Kidney epithelial cell (primary cell): ENCODE measurements around the gene GRID2. TPM values are rescaled to one million over a fixed set of nuclear protein-coding genes. Genes with fewer than 3 reads are reported as not detected.

Source experiments
- DNase-seq: peaks from one replicate; pipeline ENCODE4 v3.0.0-alpha.2; 2010; ENCODE audit warnings: low read depth
- H3K27me3 ChIP-seq: 2 replicates; pipeline ENCODE4 v1.6.0; 2011; ENCODE audit warnings: low read length; ENCODE audit not compliant: control insufficient read depth, insufficient read depth
- H3K36me3 ChIP-seq: 2 replicates; pipeline ENCODE4 v1.5.1; 2011; ENCODE audit warnings: low read length; ENCODE audit not compliant: control insufficient read depth, insufficient read depth
- H3K4me3 ChIP-seq: 2 replicates; pipeline ENCODE4 v1.5.1; 2011; ENCODE audit warnings: low read depth, mild to moderate bottlenecking, control low read depth, low read length
- total RNA-seq: library from RNA; depleted of rRNA; stranded (reverse); fragments of >200 nt; gene quantifications from 2 replicates; pipeline ENCODE4 v1.2.3, GENCODE V29; 2015
- TF ChIP-seq, protein P1 (sequence below): IDR thresholded peaks from 2 replicates; pipeline ENCODE4 v1.5.1; 2011; ENCODE audit warnings: mild to moderate bottlenecking, moderate library complexity, low read length, control low read depth, inconsistent platforms; ENCODE audit not compliant: insufficient read depth, poor library complexity, severe bottlenecking

Gene GRID2
- total RNA-seq, 1 donor from 2014 or later = not detected

DNA sequence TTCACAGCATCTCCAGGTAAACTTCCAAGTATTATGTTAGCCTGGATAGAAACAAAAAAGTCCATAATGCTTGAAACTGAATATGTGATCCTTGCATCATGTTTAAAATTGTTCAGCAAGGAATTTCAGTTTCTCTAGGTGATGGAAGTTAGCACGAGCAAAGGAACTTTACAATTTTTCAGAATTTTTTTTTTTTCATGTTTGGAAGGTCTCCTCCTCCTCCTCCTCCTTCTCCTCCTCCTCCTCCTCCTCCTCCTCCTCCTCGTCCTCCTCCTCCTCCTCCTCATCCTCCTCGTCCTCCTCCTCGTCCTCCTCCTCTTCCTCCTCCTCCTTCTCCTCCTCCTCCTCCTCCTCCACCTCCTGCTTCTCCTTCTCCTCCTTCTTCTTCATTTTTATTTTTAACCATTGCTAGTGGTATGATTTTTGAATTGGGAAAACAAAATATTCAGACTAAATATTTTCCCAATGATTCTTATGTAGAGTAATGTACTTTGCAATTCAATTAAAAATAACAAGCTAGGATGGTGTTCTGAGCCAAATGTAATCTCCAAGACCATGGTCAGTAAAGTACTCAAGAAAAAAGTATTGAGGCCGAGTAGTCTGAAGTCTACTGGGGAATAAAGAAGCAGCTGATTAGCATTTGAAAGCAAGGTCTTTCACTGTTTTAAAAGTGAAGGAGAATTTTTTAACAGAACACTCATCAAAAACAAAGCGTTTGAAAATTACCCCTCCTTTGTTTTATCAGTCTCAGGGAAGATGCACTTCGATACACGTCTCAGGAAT lies 1103.9 kb downstream of the GRID2 start:
- H3K4me3 ChIP-seq = no peak overlapping the region
- no peaks in the 10 kb centered on the region for H3K36me3 ChIP-seq
- no peak for DNase-seq
- TF ChIP-seq, protein P1, sequence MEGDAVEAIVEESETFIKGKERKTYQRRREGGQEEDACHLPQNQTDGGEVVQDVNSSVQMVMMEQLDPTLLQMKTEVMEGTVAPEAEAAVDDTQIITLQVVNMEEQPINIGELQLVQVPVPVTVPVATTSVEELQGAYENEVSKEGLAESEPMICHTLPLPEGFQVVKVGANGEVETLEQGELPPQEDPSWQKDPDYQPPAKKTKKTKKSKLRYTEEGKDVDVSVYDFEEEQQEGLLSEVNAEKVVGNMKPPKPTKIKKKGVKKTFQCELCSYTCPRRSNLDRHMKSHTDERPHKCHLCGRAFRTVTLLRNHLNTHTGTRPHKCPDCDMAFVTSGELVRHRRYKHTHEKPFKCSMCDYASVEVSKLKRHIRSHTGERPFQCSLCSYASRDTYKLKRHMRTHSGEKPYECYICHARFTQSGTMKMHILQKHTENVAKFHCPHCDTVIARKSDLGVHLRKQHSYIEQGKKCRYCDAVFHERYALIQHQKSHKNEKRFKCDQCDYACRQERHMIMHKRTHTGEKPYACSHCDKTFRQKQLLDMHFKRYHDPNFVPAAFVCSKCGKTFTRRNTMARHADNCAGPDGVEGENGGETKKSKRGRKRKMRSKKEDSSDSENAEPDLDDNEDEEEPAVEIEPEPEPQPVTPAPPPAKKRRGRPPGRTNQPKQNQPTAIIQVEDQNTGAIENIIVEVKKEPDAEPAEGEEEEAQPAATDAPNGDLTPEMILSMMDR = no peak
- no peaks in the 10 kb centered on the region for H3K27me3 ChIP-seq

DNA sequence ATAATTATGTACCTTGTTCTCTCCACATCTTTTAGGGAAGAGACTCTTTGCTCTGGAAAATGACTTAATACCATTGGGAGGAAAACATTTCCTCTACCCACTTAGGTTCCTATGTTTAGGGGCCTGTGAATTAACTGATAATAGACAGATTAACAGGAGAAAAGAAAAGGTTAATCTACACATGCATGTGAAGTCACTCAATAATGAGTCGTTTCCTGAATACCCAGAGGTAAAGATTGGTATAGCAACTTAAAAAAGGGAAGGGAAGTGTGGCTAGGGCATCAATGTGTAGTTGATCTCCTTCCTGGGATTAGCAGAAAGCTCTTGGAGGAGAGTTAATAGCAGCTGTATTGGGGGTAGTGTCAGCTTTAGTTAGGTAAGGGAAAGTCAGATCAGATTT lies 1105.3 kb downstream of the GRID2 start:
- Histone ChIP-seq H3K27me3 (no peaks in the 10 kb centered on the region), H3K4me3 (no peak overlapping the region), H3K36me3 (no peaks in the 10 kb centered on the region)
- TF ChIP-seq, protein P1 = no peak
- no peak for DNase-seq

DNA sequence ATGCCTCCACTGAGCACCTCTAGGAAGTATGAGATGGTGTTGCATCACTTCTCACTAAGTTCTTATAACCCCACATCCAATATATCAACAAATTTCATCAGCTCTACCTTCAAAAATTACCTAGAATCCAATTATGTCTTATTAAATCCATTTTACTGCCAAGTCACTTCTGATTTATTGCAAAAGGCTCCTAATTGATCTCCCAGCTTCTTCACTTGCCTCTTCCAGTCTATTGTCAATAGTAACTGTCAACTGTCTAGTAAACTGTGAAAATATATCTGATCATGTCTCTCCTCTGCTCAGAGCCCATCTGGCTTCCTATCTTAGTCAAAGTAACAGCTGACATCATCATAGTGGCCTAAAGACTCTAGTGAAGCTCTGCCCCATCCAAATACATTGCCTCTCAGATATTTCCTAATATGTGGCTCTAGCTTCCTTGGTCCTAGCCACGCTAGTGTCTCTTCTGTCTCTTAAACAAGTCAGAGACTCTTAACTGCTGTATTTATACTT lies 1110.3 kb downstream of the GRID2 start:
- no peak for DNase-seq
- TF ChIP-seq, protein P1 = no peak
- Histone ChIP-seq H3K27me3 (no peaks in the 10 kb centered on the region), H3K36me3 (no peaks in the 10 kb centered on the region), H3K4me3 (no peak overlapping the region)

DNA sequence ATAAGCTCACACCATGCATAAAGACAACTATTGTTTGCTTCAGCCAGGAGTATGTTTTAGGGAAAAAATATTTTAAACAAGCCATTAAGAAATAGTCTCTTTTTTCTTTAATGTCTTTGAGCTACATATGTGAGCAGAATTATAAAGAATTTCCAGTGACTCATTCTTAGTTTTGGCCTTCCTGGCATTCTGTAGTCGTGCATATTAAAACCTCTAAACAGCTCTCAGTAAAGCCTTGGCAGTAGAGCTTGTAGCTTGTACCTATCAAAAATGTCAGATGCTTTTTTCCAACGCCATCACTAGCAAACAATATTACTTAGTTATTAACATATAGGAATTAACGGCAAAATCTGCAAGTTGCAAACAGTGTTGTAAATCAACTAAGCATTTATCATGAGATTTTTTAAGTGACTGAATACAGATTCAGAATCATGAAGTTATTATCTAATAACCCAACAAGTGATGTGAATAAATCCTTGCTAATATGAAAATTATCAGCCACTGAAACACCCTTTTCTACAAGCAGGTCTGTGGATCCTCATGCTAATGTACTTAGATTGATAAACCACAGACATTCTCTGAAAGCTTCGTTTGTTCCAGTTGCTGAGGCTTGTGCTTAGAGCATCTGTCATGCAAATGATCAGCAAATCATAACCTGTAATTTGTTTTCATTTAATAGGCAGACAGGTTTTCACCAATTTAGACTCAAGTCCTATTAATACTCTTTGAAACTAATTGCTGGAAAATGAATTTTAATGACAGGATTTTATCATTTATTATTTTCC lies 1112.8 kb downstream of the GRID2 start:
- no peak for DNase-seq
- TF ChIP-seq, protein P1 = no peak
- no peaks in the 10 kb centered on the region for H3K36me3 ChIP-seq
- no peaks in the 10 kb centered on the region for H3K27me3 ChIP-seq
- no peak overlapping the region for H3K4me3 ChIP-seq

DNA sequence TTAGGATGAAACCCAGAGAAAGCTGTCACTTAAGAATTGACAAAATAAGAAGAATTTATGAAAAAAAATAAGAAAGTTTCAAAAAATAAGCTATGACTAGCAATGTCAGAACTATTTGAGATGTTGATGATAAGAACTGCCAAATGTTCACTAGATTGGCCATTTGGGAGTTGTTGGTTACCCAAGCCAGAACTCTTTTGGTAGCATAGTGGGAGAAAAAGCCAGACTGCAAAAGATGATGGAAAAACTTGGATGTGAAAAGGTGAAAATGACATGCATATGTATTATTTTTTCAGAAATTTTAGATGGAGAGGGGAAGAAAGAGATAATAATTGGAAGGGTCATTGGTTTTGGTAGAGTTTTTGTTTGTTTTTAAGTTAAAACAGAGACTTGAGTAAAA lies 1127.6 kb downstream of the GRID2 start:
- Histone ChIP-seq H3K27me3 (no peaks in the 10 kb centered on the region), H3K4me3 (no peak overlapping the region), H3K36me3 (no peaks in the 10 kb centered on the region)
- TF ChIP-seq, protein P1 = no peak
- DNase-seq = no peak
